H1 (cell line): Measurements from ENCODE around the gene TMEM106A. TPM values are rescaled to one million over a fixed set of nuclear protein-coding genes. Genes with fewer than 3 reads are reported as not detected.
A peak's percentile ranks its signal among the peaks of the same experiment; 100 is the strongest.

ENCODE experiments used
- ASH2L ChIP-seq: fragments of 200-600, 300-600 bp; sonication (generic); IDR thresholded peaks from one replicate; pipeline ENCODE4 v1.7.1; 2017; ENCODE audit warnings: low read length
- CEBPB ChIP-seq: IDR thresholded peaks from 2 replicates; pipeline ENCODE4 v1.6.1; 2012; ENCODE audit warnings: low read depth, low read length
- CTBP2 ChIP-seq: IDR thresholded peaks from 2 replicates; pipeline ENCODE4 v1.7.0; 2011; ENCODE audit warnings: borderline replicate concordance, mild to moderate bottlenecking, moderate library complexity, mixed read lengths, low read length; ENCODE audit not compliant: insufficient read depth, insufficient read length
- CTCF ChIP-seq, 3 experiments: IDR thresholded peaks; 1 replicate in 2 of 3; 2 replicates in 1 of 3; pipeline versions ENCODE4 v1.5.1 to v1.6.1; 2011; ENCODE audit warnings: low read length in 3 of 3, mild to moderate bottlenecking in 3 of 3, inconsistent platforms in 2 of 3, low read depth in 1 of 3, moderate library complexity in 1 of 3; ENCODE audit not compliant: insufficient read depth in 1 of 3; ENCODE audit errors: control extremely low read depth in 1 of 3
- EP300 ChIP-seq, 2 experiments: IDR thresholded peaks; 1 replicate in 1 of 2; 2 replicates in 1 of 2; pipeline ENCODE4 v1.6.1; 2011 to 2012; ENCODE audit warnings: low read depth in 2 of 2, low read length in 2 of 2, mild to moderate bottlenecking in 2 of 2, borderline replicate concordance in 1 of 2, inconsistent platforms in 1 of 2, moderate library complexity in 1 of 2
- EZH2 ChIP-seq: fragments of 200-600 bp; sonication (generic); IDR thresholded peaks from 2 replicates; pipeline ENCODE4 v1.7.1; 2012; ENCODE audit warnings: low read depth, mild to moderate bottlenecking, moderate library complexity, low read length, inconsistent platforms; ENCODE audit not compliant: severe bottlenecking
- HDAC2 ChIP-seq, 2 experiments: fragments of 300-600 bp in 1 of 2; sonication (generic) in 1 of 2; IDR thresholded peaks; 2 replicates each; pipeline ENCODE4 v1.6.1; 2011 to 2012; ENCODE audit warnings: low read depth in 2 of 2, low read length in 2 of 2, mild to moderate bottlenecking in 2 of 2, moderate library complexity in 2 of 2, borderline replicate concordance in 1 of 2, inconsistent platforms in 1 of 2
- HDAC6 ChIP-seq: IDR thresholded peaks from one replicate; pipeline ENCODE4 v1.7.1; 2012; ENCODE audit warnings: low read depth, mild to moderate bottlenecking, inconsistent platforms, low read length, moderate library complexity
- KDM4A ChIP-seq: IDR thresholded peaks from one replicate; pipeline ENCODE4 v1.7.1; 2012; ENCODE audit warnings: low read depth, mild to moderate bottlenecking, moderate library complexity, low read length, inconsistent platforms; ENCODE audit not compliant: severe bottlenecking
- PHF8 ChIP-seq: fragments of 200-600 bp; sonication (generic); conservative IDR thresholded peaks from 2 replicates; pipeline ENCODE4 v1.7.1; 2012; ENCODE audit warnings: low read depth, mild to moderate bottlenecking, inconsistent platforms, low read length, moderate library complexity
- POLR2A ChIP-seq, 2 experiments: IDR thresholded peaks; 1 replicate in 1 of 2; 2 replicates in 1 of 2; pipeline ENCODE4 v1.6.1; 2011; ENCODE audit warnings: low read depth in 2 of 2, low read length in 2 of 2, mild to moderate bottlenecking in 2 of 2; ENCODE audit errors: control extremely low read depth in 1 of 2
- POLR2AphosphoS5 ChIP-seq: IDR thresholded peaks from 2 replicates; pipeline ENCODE4 v1.6.1; 2011; ENCODE audit warnings: low read depth, low read length
- RAD21 ChIP-seq, 2 experiments: IDR thresholded peaks in 1 of 2; conservative IDR thresholded peaks in 1 of 2; 2 replicates each; pipeline ENCODE4 v1.6.1; 2011; ENCODE audit warnings: low read depth in 2 of 2, low read length in 2 of 2, improper control_type of control experiment in 1 of 2, inconsistent platforms in 1 of 2, mild to moderate bottlenecking in 1 of 2, moderate library complexity in 1 of 2
- SIN3A ChIP-seq, 2 experiments: IDR thresholded peaks in 1 of 2; conservative IDR thresholded peaks in 1 of 2; 2 replicates each; pipeline ENCODE4 v1.6.1; 2011 to 2012; ENCODE audit warnings: low read length in 2 of 2, improper control_type of control experiment in 1 of 2, low read depth in 1 of 2, mild to moderate bottlenecking in 1 of 2
- SP1 ChIP-seq: IDR thresholded peaks from 2 replicates; pipeline ENCODE4 v1.6.1; 2011; ENCODE audit warnings: low read depth, low read length
- SP2 ChIP-seq: IDR thresholded peaks from 2 replicates; pipeline ENCODE4 v1.6.1; 2012; ENCODE audit warnings: mild to moderate bottlenecking, low read length, inconsistent platforms
- SP4 ChIP-seq: IDR thresholded peaks from 2 replicates; pipeline ENCODE4 v1.6.1; 2012; ENCODE audit warnings: low read length, inconsistent platforms
- TAF1 ChIP-seq: IDR thresholded peaks from 2 replicates; pipeline ENCODE4 v1.6.1; 2011; ENCODE audit warnings: mild to moderate bottlenecking, low read depth, low read length
- YY1 ChIP-seq: IDR thresholded peaks from 2 replicates; pipeline ENCODE4 v1.6.1; 2011; ENCODE audit warnings: low read depth, mild to moderate bottlenecking, low read length
- ZNF274 ChIP-seq: IDR thresholded peaks from 2 replicates; pipeline ENCODE4 v1.7.0; 2012; ENCODE audit warnings: low read length, borderline replicate concordance; ENCODE audit errors: extremely low read depth
- polyA plus RNA-seq, 7 experiments: library from polyadenylated mRNA; depleted of rRNA in 3 of 7; stranded (reverse) in 5 of 7; unstranded in 2 of 7; fragments of >200 nt in 5 of 7; fragments of 200-250 nt in 2 of 7; gene quantifications; 1 replicate in 5 of 7; 2 replicates in 1 of 7; 4 replicates in 1 of 7; pipeline versions ENCODE4 v1.2.1 to v1.2.3, GENCODE V29; 2011 to 2013; ENCODE audit warnings: missing spikeins in 2 of 7, mixed read lengths in 2 of 7
- total RNA-seq: library from RNA; stranded (reverse); fragmentation: NEBNext Ultra II Directional; extraction: Animal tissue kit (Norgen Biotek cat#: 25700); gene quantifications from 2 replicates; pipeline ENCODE4 v1.2.1, GENCODE V29; 2021

The TMEM106A gene
- total and polyA plus RNA-seq, 2 of the 8 experiments (the other 6 are each of a cell fraction or from before 2014, with no cell fraction given): 3.2 to 5.4 TPM

- TF ChIP-seq SP2: peak; percentile 77
- peak; percentile 78 for TF ChIP-seq CTBP2
- TF ChIP-seq KDM4A: peak; percentile 30
- peak in 1 of 2 experiments; percentile 44; a peak in 2 of 4 replicates for TF ChIP-seq RAD21 (IDR thresholded peaks at IDR 0.05 in 1 of 2, conservative IDR thresholded peaks at IDR 0.05 in 1 of 2; ENCODE audit: low read depth in 2 of 2, low read length in 2 of 2)
- TF ChIP-seq ZNF274: no peak
- TF ChIP-seq HDAC6: no peak
- TF ChIP-seq CEBPB: no peak
- peak; percentile 63; the same call in 1 of the 2 replicates for TF ChIP-seq PHF8
- TF ChIP-seq SP1: peak; percentile 97
- TF ChIP-seq EZH2: no peak
- TF ChIP-seq SP4: peak; percentile 82
- TF ChIP-seq ASH2L: peak; percentile 70
- peak; percentile 38 to 74; a peak in 2 of 4 replicates for TF ChIP-seq SIN3A (conservative IDR thresholded peaks at IDR 0.05 in 1 of 2, IDR thresholded peaks at IDR 0.05 in 1 of 2; ENCODE audit: low read depth in 1 of 2, low read length in 2 of 2)
- TF ChIP-seq TAF1: peak; percentile 82
- TF ChIP-seq POLR2AphosphoS5: peak; percentile 76; the same call in 1 of the 2 replicates
- peak; percentile 95 for TF ChIP-seq YY1
- peak; percentile 12 to 41 (median 14) for TF ChIP-seq CTCF (IDR thresholded peaks at IDR 0.05; ENCODE audit: control extremely low read depth in 1 of 3, insufficient read depth in 1 of 3, low read depth in 1 of 3, low read length in 3 of 3)
- TF ChIP-seq EP300 (IDR thresholded peaks at IDR 0.05; ENCODE audit: borderline replicate concordance in 1 of 2, low read depth in 2 of 2, low read length in 2 of 2): 0 out of 3 replicates have a peak, but pooled peaks of 1 of the 2 experiments have one; percentile 30
- peak; percentile 19 to 71 for TF ChIP-seq POLR2A (IDR thresholded peaks at IDR 0.05; ENCODE audit: control extremely low read depth in 1 of 2, low read depth in 2 of 2, low read length in 2 of 2)
- peak in 1 of 2 experiments; percentile 74; a peak in 1 of 4 replicates for TF ChIP-seq HDAC2 (IDR thresholded peaks at IDR 0.05; ENCODE audit: borderline replicate concordance in 1 of 2, low read depth in 2 of 2, low read length in 2 of 2)
These were observed 40.7 kb upstream of the TMEM106A start, which contains the start of gene NBR1 (continued) for GRCh38 chr17:43170766-43171585.
